ENCODE measurements around the gene PRKAR2A. TPM values are rescaled to one million over a fixed set of nuclear protein-coding genes. Genes with fewer than 3 reads are reported as not detected.
"Not testable (repeated sequence)": the region's sequence is repeated elsewhere in the genome, so short reads cannot be mapped to it uniquely, and the experiment has no call there.

Gene PRKAR2A
- total RNA-seq, 2 donors from 2014 or later: 14.8 to 32.0 TPM

- Histone ChIP-seq H3K27ac (no peak overlapping the region), H3K36me3 (replicated peaks in 1 of 2; ENCODE audit: insufficient read depth in 1 of 2, low read depth in 2 of 2) (no peaks in the 10 kb centered on the region), H3K27me3 (no peaks in the 10 kb centered on the region), H3K4me3 (no peak overlapping the region), H3K4me1 (peaks cover 7% of the 10 kb centered on the region), H3K9me3 (no peaks in the 10 kb centered on the region)
- TF ChIP-seq POLR2A (IDR thresholded peaks at IDR 0.05): no peak
- TF ChIP-seq CTCF (IDR thresholded peaks at IDR 0.05): no peak
- 93% methylated on average over 9 to 11 of the region's 11 CpGs for WGBS, 2 donors
- intact Hi-C loops (cut with DNase I): no loop called here
- ATAC-seq (no peak), DNase-seq (no peak)
These were observed 11.9 kb downstream of the PRKAR2A start for GRCh38 chr3:48835650-48836366.

- Histone ChIP-seq H3K27ac (no peak overlapping the region), H3K4me1 (peaks cover 7% of the 10 kb centered on the region), H3K36me3 (replicated peaks in 1 of 2; ENCODE audit: insufficient read depth in 1 of 2, low read depth in 2 of 2) (no peaks in the 10 kb centered on the region), H3K4me3 (no peak overlapping the region), H3K9me3 (no peaks in the 10 kb centered on the region), H3K27me3 (no peaks in the 10 kb centered on the region)
- intact Hi-C loops (cut with DNase I): no loop called here
- no peak for TF ChIP-seq CTCF (IDR thresholded peaks at IDR 0.05)
- no peak for TF ChIP-seq POLR2A (IDR thresholded peaks at IDR 0.05)
- ATAC-seq: peak; percentile 33
- DNase-seq: peak in 1 of 4 donors; percentile 23
These were observed 15.0 kb downstream of the PRKAR2A start for GRCh38 chr3:48832684-48833083.

GRCh38 chr3:48830715-48831114 lies 17.0 kb downstream of the PRKAR2A start:
- 83% methylated on average over 6 of the region's 6 CpGs for WGBS, 2 donors
- ATAC-seq (no peak), DNase-seq (no peak)
- Histone ChIP-seq H3K27ac (no peak overlapping the region), H3K36me3 (replicated peaks in 1 of 2; ENCODE audit: insufficient read depth in 1 of 2, low read depth in 2 of 2) (no peaks in the 10 kb centered on the region), H3K9me3 (no peaks in the 10 kb centered on the region), H3K4me3 (no peak overlapping the region), H3K4me1 (peaks cover 11% of the 10 kb centered on the region), H3K27me3 (no peaks in the 10 kb centered on the region)
- TF ChIP-seq CTCF (IDR thresholded peaks at IDR 0.05) (no peak), POLR2A (IDR thresholded peaks at IDR 0.05) (no peak)
- intact Hi-C loops (cut with DNase I): no loop called here

GRCh38 chr3:48829525-48829924 lies 18.1 kb downstream of the PRKAR2A start:
- not testable (repeated sequence) for H3K9me3 ChIP-seq
- 87 to 91% methylated on average over 11 of the region's 11 CpGs for WGBS, 2 donors

GRCh38 chr3:48827874-48828273 lies 19.8 kb downstream of the PRKAR2A start:
- H3K4me1 ChIP-seq; H3K27ac ChIP-seq; H3K27me3 ChIP-seq; H3K4me3 ChIP-seq; H3K9me3 ChIP-seq; intact Hi-C loops (cut with DNase I); DNase-seq; ATAC-seq; H3K36me3 ChIP-seq (replicated peaks in 1 of 2; ENCODE audit: insufficient read depth in 1 of 2, low read depth in 2 of 2): not testable (repeated sequence)
- 93 to 96% methylated on average over 10 of the region's 10 CpGs for WGBS, 2 donors

More at GRCh38 chr3:48829525-48829924, 18.1 kb downstream of the PRKAR2A start:
- intact Hi-C loops (cut with DNase I); H3K27ac ChIP-seq; H3K27me3 ChIP-seq; H3K4me3 ChIP-seq; DNase-seq; ATAC-seq; H3K36me3 ChIP-seq (replicated peaks in 1 of 2; ENCODE audit: insufficient read depth in 1 of 2, low read depth in 2 of 2): not testable (repeated sequence)
- H3K4me1 ChIP-seq: peaks cover 11% of the 10 kb centered on the region

- Histone ChIP-seq H3K27me3 (no peaks in the 10 kb centered on the region), H3K9me3 (peaks cover 0 to 2% (median 0%) of the 10 kb centered on the region in 3 donors), H3K27ac (no peak overlapping the region), H3K4me1 (peaks cover 8% of the 10 kb centered on the region), H3K36me3 (replicated peaks in 1 of 2; ENCODE audit: insufficient read depth in 1 of 2, low read depth in 2 of 2) (no peaks in the 10 kb centered on the region), H3K4me3 (no peak overlapping the region)
- intact Hi-C loops (cut with DNase I): no loop called here
- WGBS, 2 donors: 69 to 81% methylated on average over 2 of the region's 2 CpGs
- TF ChIP-seq CTCF (IDR thresholded peaks at IDR 0.05) (no peak), POLR2A (IDR thresholded peaks at IDR 0.05) (no peak)
- ATAC-seq: no peak
- DNase-seq: no peak
These were observed 21.2 kb downstream of the PRKAR2A start for GRCh38 chr3:48826451-48826850.

Data from body of pancreas (tissue), 4 donors.